B cell (primary cell): ENCODE data around the gene ANKS6. TPM values are rescaled to one million over a fixed set of nuclear protein-coding genes. Genes with fewer than 3 reads are reported as not detected.

Experiments used
- ATAC-seq: fragments of 200-7000 bp; cut with Tn5 transposase; one replicate; pipeline ENCODE4 v1.10.0; 2021; ENCODE audit warnings: low read depth, mild to moderate bottlenecking, moderate number of reproducible peaks, moderate library complexity
- CTCF ChIA-PET: fragments of 350-600 bp; sonication (Branson Sonifier 250); formaldehyde crosslinking; loops from one replicate; lab custom pipeline; 2021; ENCODE audit warnings: antibody characterized with exemption, inconsistent platforms; lab: Charles Lee
- POLR2A ChIA-PET: fragments of 350-600 bp; sonication (Branson Sonifier 250); formaldehyde crosslinking; loops from one replicate; lab custom pipeline; 2021; ENCODE audit warnings: antibody characterized with exemption; lab: Charles Lee
- DNase-seq: peaks from one replicate; pipeline ENCODE4 v3.0.0; 2013
- H2AFZ ChIP-seq: 2 replicates; pipeline ENCODE4 v1.6.1; 2012; ENCODE audit warnings: mild to moderate bottlenecking, low read depth, low read length; ENCODE audit not compliant: insufficient read depth, poor library complexity, severe bottlenecking
- H3K27ac ChIP-seq, 2 donors: 1 replicate in 1 of 2; 2 replicates in 1 of 2; pipeline ENCODE4 v1.5.1; 2012 to 2013; ENCODE audit warnings: low read length in 2 of 2, mild to moderate bottlenecking in 2 of 2, moderate library complexity in 1 of 2
- H3K27me3 ChIP-seq, 4 experiments: fragments of 200-600 bp in 1 of 4; sonication (generic) in 1 of 4; replicated peaks in 1 of 4; 1 replicate in 2 of 4; 2 replicates in 2 of 4; pipeline versions ENCODE4 v1.6.1 to v1.7.0; 2013 to 2016; ENCODE audit warnings: low read length in 3 of 4, mild to moderate bottlenecking in 2 of 4, mixed read lengths in 1 of 4, moderate library complexity in 1 of 4; ENCODE audit not compliant: insufficient read depth in 4 of 4, control insufficient read depth in 3 of 4; ENCODE audit errors: control extremely low read depth in 1 of 4
- H3K36me3 ChIP-seq, 2 experiments: replicated peaks in 1 of 2; 1 replicate in 1 of 2; 2 replicates in 1 of 2; pipeline versions ENCODE4 v1.6.1 to v1.7.1; 2013; ENCODE audit warnings: low read length in 1 of 2; ENCODE audit not compliant: insufficient read depth in 2 of 2, control insufficient read depth in 1 of 2; ENCODE audit errors: control extremely low read depth in 1 of 2, extremely low read depth in 1 of 2
- H3K4me1 ChIP-seq, 2 donors: fragments of 200-600 bp in 1 of 2; sonication (generic) in 1 of 2; 1 replicate in 1 of 2; 2 replicates in 1 of 2; pipeline versions ENCODE4 v1.5.1 to v1.6.1; 2013 to 2017; ENCODE audit warnings: low read length in 2 of 2; ENCODE audit not compliant: control insufficient read depth in 2 of 2, insufficient read depth in 2 of 2
- H3K4me2 ChIP-seq: replicated peaks from 2 replicates; pipeline ENCODE3; 2012; ENCODE audit warnings: mild to moderate bottlenecking, low read depth, low read length; ENCODE audit not compliant: poor library complexity, severe bottlenecking
- H3K4me3 ChIP-seq, 5 experiments: fragments of 200-600 bp in 1 of 5; sonication (generic) in 1 of 5; 1 replicate in 3 of 5; 2 replicates in 2 of 5; pipeline versions ENCODE4 v1.5.1 to v1.7.0; 2011 to 2016; ENCODE audit warnings: low read length in 4 of 5, mild to moderate bottlenecking in 4 of 5, low read depth in 2 of 5, control low read depth in 1 of 5, moderate library complexity in 1 of 5; ENCODE audit not compliant: insufficient read depth in 1 of 5; ENCODE audit errors: control extremely low read depth in 1 of 5, extremely low read depth in 1 of 5
- H3K79me2 ChIP-seq: fragments of 200-600 bp; sonication (generic); one replicate; pipeline ENCODE4 v1.6.0; 2016; ENCODE audit warnings: low read length; ENCODE audit not compliant: control insufficient read depth, insufficient read depth
- H3K9ac ChIP-seq: fragments of 200-600 bp; sonication (generic); 2 replicates; pipeline ENCODE4 v1.6.1; 2017; ENCODE audit warnings: mild to moderate bottlenecking, low read length, moderate library complexity
- H3K9me3 ChIP-seq, 3 donors: one replicate each; pipeline versions ENCODE4 v1.6.1 to v1.7.1; 2013; ENCODE audit warnings: low read length in 2 of 3; ENCODE audit not compliant: control insufficient read depth in 2 of 3, insufficient read depth in 1 of 3; ENCODE audit errors: control extremely low read depth in 1 of 3
- H4K20me1 ChIP-seq: 2 replicates; pipeline ENCODE4 v1.6.0; 2012; ENCODE audit warnings: mild to moderate bottlenecking, low read length; ENCODE audit not compliant: insufficient read depth, control insufficient read depth, poor library complexity, severe bottlenecking
- H3K27ac Mint-ChIP-seq: one replicate; pipeline ENCODE4 v1.8.0; 2021; ENCODE audit warnings: mixed read lengths
- H3K27me3 Mint-ChIP-seq: one replicate; pipeline ENCODE4 v1.8.0; 2021; ENCODE audit warnings: mixed read lengths
- H3K4me1 Mint-ChIP-seq: one replicate; pipeline ENCODE4 v1.8.0; 2021; ENCODE audit warnings: mixed read lengths
- H3K4me3 Mint-ChIP-seq: one replicate; pipeline ENCODE4 v1.8.0; 2021; ENCODE audit warnings: mixed read lengths
- H3K9me3 Mint-ChIP-seq: one replicate; pipeline ENCODE4 v1.8.0; 2022; ENCODE audit warnings: mixed read lengths; ENCODE audit not compliant: insufficient read depth
- CTCF ChIP-seq: fragments of 200-600 bp; IDR thresholded peaks from one replicate; pipeline ENCODE4 v1.8.0; 2022; ENCODE audit warnings: antibody characterized with exemption, mild to moderate bottlenecking
- EZH2 ChIP-seq: IDR thresholded peaks from 2 replicates; pipeline ENCODE4 v1.6.1; 2012; ENCODE audit warnings: borderline replicate concordance, low read depth, mild to moderate bottlenecking, moderate library complexity, low read length; ENCODE audit not compliant: insufficient read depth, poor library complexity, severe bottlenecking
- WGBS: methylation state at CpG from one replicate; pipeline ENCODE4 v1.1.5; 2013; ENCODE audit warnings: missing lambda C conversion rate; ENCODE audit not compliant: insufficient coverage; 5-methylcytosine and 5-hydroxymethylcytosine counted together
- intact Hi-C: fragments of 100-400 bp; cut with micrococcal nuclease; formaldehyde crosslinking; loops from one replicate; pipeline ENCODE4 v1.10.0; 2022
- polyA plus RNA-seq: library from polyadenylated mRNA; depleted of rRNA; stranded (reverse); fragments of >200 nt; gene quantifications from 2 replicates; pipeline ENCODE4 v1.2.3, GENCODE V29; 2012
- total RNA-seq, 2 donors: library from RNA; stranded (reverse); fragments of 120-200 nt in 1 of 2; gene quantifications; 1 replicate in 1 of 2; 2 replicates in 1 of 2; pipeline versions ENCODE4 v1.2.3 to v1.2.4, GENCODE V29; 2013 to 2022

ANKS6 gene
- total and polyA plus RNA-seq, 2 donors (not counting 1 experiment from before 2014, with no cell fraction given), result 11.4 to 16.1 TPM

GRCh38 chr9:98826716-98827115 is 30.4 kb upstream of the ANKS6 start:
- 97% methylated on average over 18 of the region's 20 CpGs for WGBS
- Histone ChIP-seq H4K20me1 (no peaks in the 10 kb centered on the region), H3K36me3 (no peaks in the 10 kb centered on the region), H3K4me1 (no peaks in the 10 kb centered on the region), H3K9ac (no peak overlapping the region), H3K79me2 (no peaks in the 10 kb centered on the region), H2AFZ (no peak overlapping the region), H3K4me3 (no peak overlapping the region), H3K27me3 (no peaks in the 10 kb centered on the region), H3K27ac (no peak overlapping the region), H3K4me2 (no peak overlapping the region), H3K9me3 (peaks cover 0 to 7% (median 0%) of the 10 kb centered on the region in 3 donors)
- POLR2A ChIA-PET, result no interaction called here
- no peak for ATAC-seq
- Mint-ChIP-seq H3K9me3 (no peaks in the 10 kb centered on the region), H3K27me3 (no peaks in the 10 kb centered on the region), H3K4me1 (no peaks in the 10 kb centered on the region), H3K27ac (no peak overlapping the region), H3K4me3 (no peak overlapping the region)
- no peak for TF ChIP-seq CTCF
- TF ChIP-seq EZH2, result no peak
- CTCF ChIA-PET, result no interaction called here
- DNase-seq, result no peak
- intact Hi-C loops, result no loop called here

DNA sequence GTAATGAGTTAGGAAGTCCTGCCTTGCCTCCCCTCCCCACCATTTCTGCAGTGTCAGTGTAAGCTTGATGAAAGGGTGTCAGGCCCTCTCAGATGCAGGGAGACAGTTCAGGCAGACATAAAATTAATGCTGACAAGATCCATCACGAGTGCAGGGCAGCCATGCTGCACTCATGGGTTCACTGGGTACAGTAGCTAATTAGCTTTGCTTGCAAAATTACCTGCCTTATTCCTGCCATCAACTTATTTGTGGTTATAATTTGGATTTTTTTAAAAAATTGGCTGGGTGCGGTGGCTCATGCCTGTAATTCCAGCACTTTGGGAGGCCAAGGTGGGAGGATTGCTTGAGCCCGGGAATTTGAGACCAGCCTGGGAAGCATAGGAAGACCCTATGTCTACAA is 29.1 kb upstream of the ANKS6 start:
- Histone ChIP-seq H3K9ac (no peak overlapping the region), H3K4me1 (no peaks in the 10 kb centered on the region), H3K4me3 (no peak overlapping the region), H3K9me3 (peaks cover 0 to 7% (median 0%) of the 10 kb centered on the region in 3 donors), H4K20me1 (no peaks in the 10 kb centered on the region), H3K36me3 (no peaks in the 10 kb centered on the region), H2AFZ (no peak overlapping the region), H3K4me2 (no peak overlapping the region), H3K27ac (no peak overlapping the region), H3K79me2 (no peaks in the 10 kb centered on the region), H3K27me3 (no peaks in the 10 kb centered on the region)
- H3K27ac Mint-ChIP-seq, result no peak overlapping the region
- ChIA-PET POLR2A (no interaction called here), CTCF (interaction anchor here (0.6 kb wide), 1 partner anchor 12 kb away, joined by 3 read pairs; no protein-coding TSS in a partner anchor)
- ATAC-seq (no peak), DNase-seq (no peak)
- TF ChIP-seq CTCF, result no peak
- TF ChIP-seq EZH2, result no peak
- H3K9me3 Mint-ChIP-seq, result no peaks in the 10 kb centered on the region
- H3K27me3 Mint-ChIP-seq, result no peaks in the 10 kb centered on the region
- intact Hi-C loops, result no loop called here
- WGBS, result 80% methylated on average over 2 of the region's 3 CpGs
- no peaks in the 10 kb centered on the region for H3K4me1 Mint-ChIP-seq
- no peak overlapping the region for H3K4me3 Mint-ChIP-seq
